ENCODE measurements around the gene PDZD2.

- TF ChIP-seq JUNB (IDR thresholded peaks at IDR 0.05; ENCODE audit: unreplicated experiment), result no peak
- TF ChIP-seq CTCF (conservative IDR thresholded peaks at IDR 0.05; ENCODE audit: low read depth in 2 of 2), result no peak
These were observed 382.8 kb downstream of the PDZD2 start for GRCh38 chr5:32021771-32022170.

All from GM23338 (cell line).